DOHH2 (cell line): Measurements from ENCODE around the gene MACROD2.

Experiments used
- H3F3A ChIP-seq: fragments of 200-600 bp; sonication (generic), shearing (Covaris generic); 2 replicates; pipeline ENCODE4 v1.6.0; 2016; ENCODE audit warnings: antibody characterized with exemption, mild to moderate bottlenecking; ENCODE audit not compliant: control insufficient read depth, insufficient read depth
- H3K27ac ChIP-seq: fragments of 200-600 bp; sonication (generic); 2 replicates; pipeline ENCODE4 v1.5.1; 2014; ENCODE audit warnings: low read depth, mild to moderate bottlenecking, low read length, moderate library complexity
- H3K27me3 ChIP-seq: fragments of 200-600 bp; sonication (generic); 2 replicates; pipeline ENCODE4 v1.6.1; 2014; ENCODE audit warnings: mild to moderate bottlenecking, low read length, mixed read lengths; ENCODE audit not compliant: control insufficient read depth
- H3K36me3 ChIP-seq: fragments of 200-600 bp; sonication (generic); 2 replicates; pipeline ENCODE4 v1.6.1; 2014; ENCODE audit warnings: mild to moderate bottlenecking, low read length, moderate library complexity, mixed read lengths; ENCODE audit not compliant: control insufficient read depth
- H3K4me1 ChIP-seq: fragments of 200-600 bp; sonication (generic); 2 replicates; pipeline ENCODE4 v1.6.1; 2014; ENCODE audit warnings: mild to moderate bottlenecking, low read length, mixed read lengths; ENCODE audit not compliant: control insufficient read depth
- H3K4me2 ChIP-seq: fragments of 200-600 bp; sonication (generic); 2 replicates; pipeline ENCODE4 v1.6.0; 2014; ENCODE audit warnings: mild to moderate bottlenecking, low read length, moderate library complexity
- H3K4me3 ChIP-seq: fragments of 200-600 bp; sonication (generic); 2 replicates; pipeline ENCODE4 v1.5.1; 2014; ENCODE audit warnings: mild to moderate bottlenecking, low read length, mixed read lengths
- H3K79me2 ChIP-seq: fragments of 200-600 bp; sonication (generic); 2 replicates; pipeline ENCODE4 v1.6.1; 2014; ENCODE audit warnings: mild to moderate bottlenecking, low read length, mixed read lengths; ENCODE audit not compliant: control insufficient read depth
- H3K9me2 ChIP-seq: fragments of 200-600 bp; sonication (generic); replicated peaks from 2 replicates; pipeline ENCODE4 v1.6.1; 2014; ENCODE audit warnings: mild to moderate bottlenecking, low read length, mixed read lengths; ENCODE audit not compliant: control insufficient read depth
- H3K9me3 ChIP-seq: fragments of 200-600 bp; sonication (generic); 2 replicates; pipeline ENCODE4 v1.6.1; 2014; ENCODE audit warnings: antibody characterized with exemption, low read length, mixed read lengths; ENCODE audit not compliant: control insufficient read depth, insufficient read depth
- H4K20me1 ChIP-seq: fragments of 200-600 bp; sonication (generic); 2 replicates; pipeline ENCODE4 v1.6.0; 2014; ENCODE audit warnings: low read depth, mild to moderate bottlenecking, antibody characterized with exemption, low read length, moderate library complexity; ENCODE audit not compliant: control insufficient read depth, insufficient read depth
- CTCF ChIP-seq: fragments of 200-600 bp; sonication (generic); IDR thresholded peaks from one replicate; pipeline ENCODE4 v1.5.1; 2014; ENCODE audit warnings: antibody characterized with exemption, mild to moderate bottlenecking, low read depth, low read length; ENCODE audit not compliant: poor library complexity, severe bottlenecking
- EZH2phosphoT487 ChIP-seq: fragments of 200-600 bp; sonication (generic); IDR thresholded peaks from 2 replicates; pipeline ENCODE4 v1.6.1; 2017; ENCODE audit warnings: borderline replicate concordance, mild to moderate bottlenecking, antibody characterized with exemption, low read length, moderate library complexity, mixed read lengths

MACROD2 gene

GRCh38 chr20:15582146-15582760 lies 1586.9 kb downstream of the MACROD2 start:
- no peaks in the 10 kb centered on the region for H3K79me2 ChIP-seq
- H3K4me2 ChIP-seq: no peak overlapping the region
- no peak for TF ChIP-seq CTCF
- TF ChIP-seq EZH2phosphoT487: no peak
- H3K36me3 ChIP-seq: no peaks in the 10 kb centered on the region
- no peak overlapping the region for H3K27ac ChIP-seq
- H3F3A ChIP-seq: no peaks in the 10 kb centered on the region
- no peaks in the 10 kb centered on the region for H3K27me3 ChIP-seq
- H3K9me2 ChIP-seq: no peaks in the 10 kb centered on the region
- H3K4me3 ChIP-seq: no peak overlapping the region
- H4K20me1 ChIP-seq: no peaks in the 10 kb centered on the region
- no peaks in the 10 kb centered on the region for H3K9me3 ChIP-seq
- H3K4me1 ChIP-seq: no peaks in the 10 kb centered on the region

- no peaks in the 10 kb centered on the region for H3K79me2 ChIP-seq
- H3K4me1 ChIP-seq: no peaks in the 10 kb centered on the region
- no peaks in the 10 kb centered on the region for H4K20me1 ChIP-seq
- no peaks in the 10 kb centered on the region for H3K27me3 ChIP-seq
- H3F3A ChIP-seq: no peaks in the 10 kb centered on the region
- H3K4me2 ChIP-seq: no peak overlapping the region
- H3K4me3 ChIP-seq: no peak overlapping the region
- no peaks in the 10 kb centered on the region for H3K9me3 ChIP-seq
- no peaks in the 10 kb centered on the region for H3K36me3 ChIP-seq
- TF ChIP-seq EZH2phosphoT487: no peak
- TF ChIP-seq CTCF: no peak
- H3K27ac ChIP-seq: no peak overlapping the region
- H3K9me2 ChIP-seq: no peaks in the 10 kb centered on the region
Observed at GRCh38 chr20:15584507-15584906, 1589.2 kb downstream of the MACROD2 start.

- H3K27me3 ChIP-seq: no peaks in the 10 kb centered on the region
- no peaks in the 10 kb centered on the region for H3K79me2 ChIP-seq
- no peak for TF ChIP-seq EZH2phosphoT487
- no peak for TF ChIP-seq CTCF
- H3K4me1 ChIP-seq: no peaks in the 10 kb centered on the region
- H3K9me3 ChIP-seq: no peaks in the 10 kb centered on the region; the same call in 1 of the 2 replicates
- no peaks in the 10 kb centered on the region for H3K9me2 ChIP-seq
- no peak overlapping the region for H3K4me2 ChIP-seq
- H3K27ac ChIP-seq: no peak overlapping the region
- no peaks in the 10 kb centered on the region for H3K36me3 ChIP-seq
- H3K4me3 ChIP-seq: no peak overlapping the region
- no peaks in the 10 kb centered on the region for H3F3A ChIP-seq
- H4K20me1 ChIP-seq: no peaks in the 10 kb centered on the region
Observed at GRCh38 chr20:15593081-15593480, 1597.8 kb downstream of the MACROD2 start.
